Activated T-cell treated with anti-CD3 and anti-CD28 coated beads, Interleukin-2, amount 50 U/mL, for 72 hours (primary cell): ENCODE measurements around the gene MAST2. TPM values are rescaled to one million over a fixed set of nuclear protein-coding genes. Genes with fewer than 3 reads are reported as not detected.
"Not testable (repeated sequence)": the region's sequence is repeated elsewhere in the genome, so short reads cannot be mapped to it uniquely, and the experiment has no call there.

Source experiments
- ATAC-seq, 2 donors: fragments of 150-1000 bp; cut with Tn5 transposase; replicated peaks in 1 of 2; 2 replicates each; pipeline ENCODE4 v1.10.0; 2021; ENCODE audit warnings: moderate library complexity in 2 of 2, mild to moderate bottlenecking in 1 of 2
- DNase-seq, 2 donors: peaks; one replicate each; pipeline ENCODE4 v3.0.0; 2021 to 2022; ENCODE audit warnings: mixed read lengths in 1 of 2
- H3K27ac Mint-ChIP-seq: one replicate; pipeline ENCODE4 v1.8.0; 2022; ENCODE audit warnings: mild to moderate bottlenecking, moderate library complexity, mixed read lengths
- H3K27me3 Mint-ChIP-seq: one replicate; pipeline ENCODE4 v1.8.0; 2022; ENCODE audit warnings: low read depth, mixed read lengths
- H3K36me3 Mint-ChIP-seq, 2 donors: one replicate each; pipeline ENCODE4 v1.8.0; 2022; ENCODE audit warnings: mixed read lengths in 2 of 2, mild to moderate bottlenecking in 1 of 2; ENCODE audit not compliant: insufficient read depth in 2 of 2
- H3K4me1 Mint-ChIP-seq: one replicate; pipeline ENCODE4 v1.8.0; 2022; ENCODE audit warnings: low read depth, mixed read lengths
- H3K4me3 Mint-ChIP-seq, 2 donors: one replicate each; pipeline ENCODE4 v1.8.0; 2022; ENCODE audit warnings: mild to moderate bottlenecking in 2 of 2, mixed read lengths in 2 of 2, moderate library complexity in 2 of 2
- H3K9me3 Mint-ChIP-seq, 2 donors: one replicate each; pipeline ENCODE4 v1.8.0; 2022; ENCODE audit warnings: mixed read lengths in 2 of 2
- total RNA-seq, 2 donors: library from RNA; stranded (reverse); gene quantifications; one replicate each; pipeline ENCODE4 v1.2.3, GENCODE V29; 2022

Gene MAST2
- total RNA-seq, 2 donors from 2014 or later: 20.7 to 21.0 TPM

DNA sequence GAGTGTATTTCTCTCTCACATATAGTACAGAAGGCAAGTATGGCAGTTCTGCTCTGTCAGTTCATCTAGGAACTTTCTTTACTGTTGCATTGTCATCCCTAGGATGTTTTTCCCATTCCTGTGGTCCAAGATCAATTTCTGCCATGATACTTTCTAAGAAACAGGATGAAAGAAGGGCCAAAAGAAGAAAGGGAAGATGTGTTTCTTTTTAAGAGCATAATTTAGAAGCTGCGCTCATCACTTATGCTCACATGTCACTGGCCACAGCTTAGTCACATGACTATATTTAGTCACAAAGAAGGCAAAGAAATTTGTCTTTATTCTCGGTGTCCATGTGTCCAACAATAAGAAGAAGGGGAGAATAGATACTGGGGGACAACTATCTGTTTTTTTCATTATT lies 7.0 kb upstream of the MAST2 start:
- no peaks in the 10 kb centered on the region for H3K27me3 Mint-ChIP-seq
- ATAC-seq (no peak), DNase-seq (no peak)
- no peaks in the 10 kb centered on the region for H3K36me3 Mint-ChIP-seq
- H3K27ac Mint-ChIP-seq: no peak overlapping the region
- H3K4me3 Mint-ChIP-seq: no peak overlapping the region
- no peaks in the 10 kb centered on the region for H3K4me1 Mint-ChIP-seq
- H3K9me3 Mint-ChIP-seq: no peaks in the 10 kb centered on the region

- Mint-ChIP-seq H3K27ac (no peak overlapping the region), H3K27me3 (no peaks in the 10 kb centered on the region), H3K9me3 (no peaks in the 10 kb centered on the region), H3K4me3 (no peak overlapping the region), H3K36me3 (no peaks in the 10 kb centered on the region), H3K4me1 (no peaks in the 10 kb centered on the region)
- ATAC-seq (no peak), DNase-seq (no peak)
Measured at GRCh38 chr1:45796946-45797345, 6.5 kb upstream of the MAST2 start.

DNA sequence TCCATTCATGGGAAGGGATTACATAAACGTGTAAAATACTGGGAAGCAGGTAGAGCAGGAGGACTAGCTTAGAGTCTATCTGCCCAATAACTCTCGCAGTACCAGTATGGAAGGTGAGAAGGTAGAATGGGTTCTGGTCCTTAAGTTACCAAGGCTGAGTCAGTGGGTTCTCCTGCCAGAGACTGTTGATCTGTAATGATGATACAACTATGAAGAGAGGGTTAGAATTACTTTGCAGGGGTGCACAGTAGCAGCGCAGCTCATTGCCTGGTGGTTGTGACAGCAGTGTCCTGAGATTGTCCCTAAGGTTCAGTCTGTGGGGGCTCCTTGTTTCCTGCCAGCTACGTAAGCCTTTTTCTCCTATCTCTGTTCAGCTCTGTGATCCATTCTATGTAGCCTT lies 2.5 kb upstream of the MAST2 start:
- DNase-seq (no peak), ATAC-seq (no peak)
- H3K27me3 Mint-ChIP-seq: no peaks in the 10 kb centered on the region
- no peak overlapping the region for H3K4me3 Mint-ChIP-seq
- H3K4me1 Mint-ChIP-seq: peaks cover 30% of the 10 kb centered on the region
- H3K36me3 Mint-ChIP-seq: peaks cover 3 to 4% of the 10 kb centered on the region in 2 donors
- H3K9me3 Mint-ChIP-seq: no peaks in the 10 kb centered on the region
- no peak overlapping the region for H3K27ac Mint-ChIP-seq

DNA sequence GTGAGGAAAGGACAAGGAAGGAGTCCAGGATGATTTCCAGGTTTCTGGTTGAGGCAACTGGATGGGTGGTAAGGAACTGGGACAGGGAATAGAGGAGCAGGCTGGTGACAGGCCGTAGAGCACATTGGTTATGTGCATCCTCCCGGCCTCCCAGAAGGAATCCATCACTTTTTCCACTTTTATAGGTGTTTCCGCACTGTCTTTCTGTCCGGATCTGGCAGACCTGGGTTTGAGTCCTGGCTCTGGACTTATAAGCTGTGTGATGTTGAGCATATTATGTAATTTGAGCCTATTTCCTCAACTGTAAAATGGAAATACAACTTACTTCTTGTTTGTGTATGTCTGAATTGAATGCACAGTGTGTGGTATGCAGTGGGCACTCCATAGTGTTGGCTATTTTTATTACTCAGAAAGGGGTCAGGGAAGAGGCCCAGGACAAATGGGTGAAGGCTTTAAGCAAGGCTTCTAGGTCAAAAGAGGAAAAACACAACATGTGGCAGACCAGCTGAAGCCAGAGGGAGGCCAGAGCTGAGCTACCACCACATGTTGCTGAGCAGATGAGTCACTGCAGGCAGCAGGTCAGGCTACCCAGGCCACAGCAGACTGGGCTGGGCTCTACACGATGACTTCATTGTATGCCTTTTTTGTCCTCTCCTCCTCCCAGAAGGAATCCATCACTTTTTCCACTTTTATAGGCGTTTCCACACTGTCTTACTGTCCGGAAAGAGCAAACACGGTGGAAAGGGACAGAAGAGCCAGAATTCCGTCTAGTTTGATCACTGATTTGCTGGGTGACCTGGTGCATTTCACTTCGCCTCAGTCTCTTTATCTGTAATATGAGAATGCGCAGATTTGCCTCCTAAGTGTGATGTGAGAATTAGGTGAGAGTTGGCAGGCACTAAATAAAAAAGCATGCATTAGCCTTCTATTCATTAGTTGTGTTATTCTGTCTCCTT lies 791 bp upstream of the MAST2 start:
- DNase-seq (peak; percentile 37 to 54), ATAC-seq (peak; percentile 56 to 67)
- H3K4me3 Mint-ChIP-seq: peak overlapping the region; percentile 80 to 90
- no peaks in the 10 kb centered on the region for H3K9me3 Mint-ChIP-seq
- H3K36me3 Mint-ChIP-seq: peaks cover 6 to 7% of the 10 kb centered on the region in 2 donors
- no peaks in the 10 kb centered on the region for H3K27me3 Mint-ChIP-seq
- H3K4me1 Mint-ChIP-seq: peaks cover 30% of the 10 kb centered on the region
- peak overlapping the region; percentile 71 for H3K27ac Mint-ChIP-seq

- not testable (repeated sequence) for H3K27me3 Mint-ChIP-seq, H3K9me3 Mint-ChIP-seq
- Mint-ChIP-seq H3K4me1 (peaks cover 30% of the 10 kb centered on the region), H3K36me3 (peaks cover 8 to 10% of the 10 kb centered on the region in 2 donors), H3K27ac (peak overlapping the region; percentile 89), H3K4me3 (peak overlapping the region; percentile 94 to 97)
- ATAC-seq (peak; percentile 46 to 47), DNase-seq (peak; percentile 8 to 27)
Measured at GRCh38 chr1:45803781-45804668, 613 bp downstream of the MAST2 start.

DNA sequence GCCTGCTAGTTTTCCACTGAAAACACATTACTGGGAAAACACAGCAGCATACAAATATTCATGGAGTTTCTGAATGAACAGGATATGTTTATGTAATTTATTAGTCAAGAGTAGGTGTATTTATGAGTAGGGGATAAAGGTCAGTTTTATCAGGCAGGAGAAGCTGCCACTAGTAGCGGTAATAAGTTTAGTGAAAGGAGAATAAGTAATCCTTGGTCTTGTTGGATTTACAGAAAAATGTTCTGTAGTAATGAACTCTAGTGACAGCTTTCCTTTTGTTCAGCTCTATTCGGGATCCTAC lies 1.2 kb downstream of the MAST2 start:
- Mint-ChIP-seq H3K4me3 (peak overlapping the region; percentile 94 to 97), H3K36me3 (peaks cover 8 to 10% of the 10 kb centered on the region in 2 donors), H3K27ac (peak overlapping the region; percentile 89), H3K4me1 (peaks cover 36% of the 10 kb centered on the region), H3K9me3 (no peaks in the 10 kb centered on the region), H3K27me3 (no peaks in the 10 kb centered on the region)
- no peak for DNase-seq
- no peak for ATAC-seq

GRCh38 chr1:45806129-45806528 lies 2.7 kb downstream of the MAST2 start:
- Mint-ChIP-seq H3K4me1 (peaks cover 41% of the 10 kb centered on the region), H3K36me3 (peaks cover 8 to 10% of the 10 kb centered on the region in 2 donors), H3K4me3 (peak overlapping the region in 1 of 2 donors; percentile 43), H3K27ac (no peak overlapping the region), H3K9me3 (no peaks in the 10 kb centered on the region), H3K27me3 (no peaks in the 10 kb centered on the region)
- no peak for DNase-seq
- no peak for ATAC-seq

GRCh38 chr1:45809761-45810160 lies 6.3 kb downstream of the MAST2 start:
- Mint-ChIP-seq H3K4me1 (peaks cover 21% of the 10 kb centered on the region), H3K27ac (no peak overlapping the region), H3K9me3 (no peaks in the 10 kb centered on the region), H3K4me3 (no peak overlapping the region), H3K36me3 (peaks cover 3 to 7% of the 10 kb centered on the region in 2 donors), H3K27me3 (no peaks in the 10 kb centered on the region)
- ATAC-seq (no peak), DNase-seq (no peak)

GRCh38 chr1:45814776-45815175 lies 11.4 kb downstream of the MAST2 start:
- ATAC-seq: no peak
- Mint-ChIP-seq H3K27ac (no peak overlapping the region), H3K9me3 (no peaks in the 10 kb centered on the region), H3K27me3 (no peaks in the 10 kb centered on the region), H3K4me1 (peaks cover 6% of the 10 kb centered on the region), H3K36me3 (peaks cover 0 to 10% of the 10 kb centered on the region in 2 donors), H3K4me3 (no peak overlapping the region)
- DNase-seq: no peak

DNA sequence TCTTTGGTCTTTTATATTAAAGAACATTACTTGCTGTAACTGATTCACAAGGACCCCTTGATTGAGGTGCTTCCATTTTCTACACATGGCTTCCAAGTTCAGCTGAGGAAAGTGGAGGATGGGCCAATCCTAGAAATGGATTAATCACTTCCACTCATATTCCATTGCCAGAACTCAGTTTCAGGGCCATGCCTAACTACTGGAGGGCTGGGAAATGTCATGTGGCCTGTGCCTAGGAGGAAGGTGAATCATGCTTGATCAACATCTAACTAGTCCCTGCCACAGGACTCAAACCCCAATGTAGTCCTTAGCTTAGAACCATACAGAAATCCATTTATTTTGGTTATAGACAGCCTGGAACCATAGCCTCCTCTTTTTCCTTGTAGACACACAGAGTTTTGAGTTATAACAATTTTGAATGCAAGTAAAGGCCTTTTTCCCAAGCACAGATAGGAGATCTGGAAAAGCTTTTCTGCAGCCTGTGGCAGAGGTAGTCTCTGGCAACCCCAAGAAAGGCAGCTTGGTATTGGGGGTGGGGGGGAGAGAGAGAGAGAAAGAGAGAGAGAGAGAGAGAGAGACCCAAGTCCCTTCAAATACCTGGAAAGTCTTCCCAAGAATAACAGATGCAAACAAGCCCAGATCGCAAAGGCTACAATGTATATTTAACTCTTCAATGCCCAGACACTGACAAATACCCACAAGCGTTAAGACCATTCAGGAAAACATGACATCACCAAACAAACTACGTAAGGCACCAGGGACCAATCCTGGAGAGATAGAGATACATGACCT lies 12.5 kb downstream of the MAST2 start:
- H3K9me3 Mint-ChIP-seq: no peaks in the 10 kb centered on the region
- H3K4me3 Mint-ChIP-seq: no peak overlapping the region
- no peak overlapping the region for H3K27ac Mint-ChIP-seq
- peaks cover 0 to 10% of the 10 kb centered on the region in 2 donors for H3K36me3 Mint-ChIP-seq
- peaks cover 14% of the 10 kb centered on the region for H3K4me1 Mint-ChIP-seq
- DNase-seq: no peak
- no peaks in the 10 kb centered on the region for H3K27me3 Mint-ChIP-seq
- ATAC-seq: no peak

GRCh38 chr1:45820173-45820572 lies 16.8 kb downstream of the MAST2 start:
- H3K4me1 Mint-ChIP-seq: peaks cover 18% of the 10 kb centered on the region

GRCh38 chr1:45820788-45821187 lies 17.4 kb downstream of the MAST2 start:
- H3K4me3 Mint-ChIP-seq: no peak overlapping the region
- H3K27me3 Mint-ChIP-seq: no peaks in the 10 kb centered on the region
- H3K9me3 Mint-ChIP-seq: peaks cover 0 to 1% of the 10 kb centered on the region in 2 donors
- H3K4me1 Mint-ChIP-seq: peaks cover 18% of the 10 kb centered on the region
- peaks cover 0 to 16% of the 10 kb centered on the region in 2 donors for H3K36me3 Mint-ChIP-seq
- ATAC-seq (no peak), DNase-seq (no peak)
- no peak overlapping the region for H3K27ac Mint-ChIP-seq

More at GRCh38 chr1:45820173-45820572, 16.8 kb downstream of the MAST2 start:
- DNase-seq: no peak
- no peaks in the 10 kb centered on the region for H3K27me3 Mint-ChIP-seq
- peaks cover 0 to 13% of the 10 kb centered on the region in 2 donors for H3K36me3 Mint-ChIP-seq
- H3K27ac Mint-ChIP-seq: no peak overlapping the region
- H3K9me3 Mint-ChIP-seq: peaks cover 0 to 1% of the 10 kb centered on the region in 2 donors
- no peak overlapping the region for H3K4me3 Mint-ChIP-seq
- ATAC-seq: no peak
